Heart left ventricle (tissue), 13 donors: ENCODE data around the gene RPS14.

Experiments
- POLR2A ChIP-seq, 2 donors: fragments of 450-650 bp; IDR thresholded peaks; one replicate each; pipeline ENCODE4 v1.6.1; 2017; ENCODE audit warnings: antibody characterized with exemption in 2 of 2, mild to moderate bottlenecking in 2 of 2, moderate library complexity in 2 of 2
- TF ChIP-seq, protein P1 (sequence below), 12 donors: fragments of 200-600 bp; sonication (generic) in 4 of 12; IDR thresholded peaks; one replicate each; pipeline versions ENCODE4 v1.5.0 to v1.8.0; 2018 to 2022; ENCODE audit warnings: antibody characterized with exemption in 12 of 12, mild to moderate bottlenecking in 5 of 12
- donor health status: ischemic (EF 13 %, LVEDD 7.1; RV severe dilation, severe dysfunction).
- donor health status: DM: no; HTN: yes; CAD: no.
- donor health status: DM: no; HTN: no; CAD: no.
- donor health status: ischemic (EF 25% LVEDD 6.9; RV normal size, moderate dysfunction).
- donor health status: ischemic (EF 25% LVEDD 5.7; RV mildly dilated, moderate dysfunction).
- donor health status: ischemic (EF 35%, LVEDD 5.7; RV mildly dilated, moderate dysfunction).
- donor health status: nonischemic (EF 11% LVEDD 7.7; RV severe dilation, severe dysfunction).
- donor health status: DM: yes; HTN: yes; CAD: no.
- donor health status: PGD.
- donor health status: ischemic (EF 29% LVEDD 5.4; RV normal size, mild dysfunction).
- donor health status: nonischemic (EF 23%, LVEDD 6.1; RV moderate dilation, normal function).

DNA sequence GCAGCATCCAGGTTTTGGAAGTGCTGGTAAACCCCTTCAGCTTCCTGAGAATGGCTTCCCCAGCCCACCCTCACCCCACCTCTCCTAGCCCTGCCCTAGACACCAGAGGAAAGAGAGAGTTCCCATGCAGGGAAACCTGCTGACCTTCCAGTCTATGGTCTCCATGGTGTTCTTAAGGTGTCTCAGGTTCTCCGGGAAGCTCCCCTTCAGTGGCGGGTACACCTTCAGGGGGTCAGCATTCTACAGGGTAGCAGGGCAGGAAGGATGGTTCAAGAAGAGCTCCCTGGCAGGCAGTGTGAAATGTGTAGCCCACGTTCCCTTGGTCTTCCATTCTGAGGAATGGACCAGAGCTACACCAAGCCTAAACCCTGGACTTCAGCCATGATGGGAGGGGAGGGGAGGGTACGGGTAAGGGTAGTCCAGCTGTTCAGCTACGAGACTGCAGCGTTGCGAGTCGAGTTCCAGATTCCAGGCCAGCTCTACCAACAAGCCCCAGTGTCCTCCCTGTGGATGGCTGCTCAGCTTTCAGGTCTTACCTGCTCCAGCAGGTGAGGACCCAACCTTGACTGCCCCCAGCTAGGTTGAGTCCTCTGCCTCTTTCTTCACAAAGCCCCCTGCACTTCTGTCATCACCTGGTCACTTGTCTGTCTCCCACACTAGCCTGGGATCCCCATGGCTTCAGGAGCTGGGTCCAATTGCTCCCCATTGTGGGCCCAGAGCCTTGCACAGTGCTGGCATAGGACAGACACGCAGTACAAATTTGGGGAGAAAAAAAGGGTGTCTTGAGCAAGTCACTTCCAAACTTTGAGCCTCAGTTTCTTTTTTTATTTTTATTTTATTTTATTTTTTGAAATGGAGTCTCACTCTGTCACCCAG, 44.4 kb downstream of the RPS14 start:
- TF ChIP-seq, protein P1, sequence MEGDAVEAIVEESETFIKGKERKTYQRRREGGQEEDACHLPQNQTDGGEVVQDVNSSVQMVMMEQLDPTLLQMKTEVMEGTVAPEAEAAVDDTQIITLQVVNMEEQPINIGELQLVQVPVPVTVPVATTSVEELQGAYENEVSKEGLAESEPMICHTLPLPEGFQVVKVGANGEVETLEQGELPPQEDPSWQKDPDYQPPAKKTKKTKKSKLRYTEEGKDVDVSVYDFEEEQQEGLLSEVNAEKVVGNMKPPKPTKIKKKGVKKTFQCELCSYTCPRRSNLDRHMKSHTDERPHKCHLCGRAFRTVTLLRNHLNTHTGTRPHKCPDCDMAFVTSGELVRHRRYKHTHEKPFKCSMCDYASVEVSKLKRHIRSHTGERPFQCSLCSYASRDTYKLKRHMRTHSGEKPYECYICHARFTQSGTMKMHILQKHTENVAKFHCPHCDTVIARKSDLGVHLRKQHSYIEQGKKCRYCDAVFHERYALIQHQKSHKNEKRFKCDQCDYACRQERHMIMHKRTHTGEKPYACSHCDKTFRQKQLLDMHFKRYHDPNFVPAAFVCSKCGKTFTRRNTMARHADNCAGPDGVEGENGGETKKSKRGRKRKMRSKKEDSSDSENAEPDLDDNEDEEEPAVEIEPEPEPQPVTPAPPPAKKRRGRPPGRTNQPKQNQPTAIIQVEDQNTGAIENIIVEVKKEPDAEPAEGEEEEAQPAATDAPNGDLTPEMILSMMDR (IDR thresholded peaks at IDR 0.05), result no peak
- no peak for TF ChIP-seq POLR2A (IDR thresholded peaks at IDR 0.05)
